Muscle layer of duodenum (tissue), 2 donors: ENCODE results near the gene SLC10A7.
A peak's percentile ranks its signal among the peaks of the same experiment; 100 is the strongest.

Experiments used
- H3K27ac ChIP-seq: one replicate; pipeline ENCODE4 v1.7.0; 2013; ENCODE audit warnings: mild to moderate bottlenecking, low read length
- H3K27me3 ChIP-seq: one replicate; pipeline ENCODE4 v1.7.0; 2013; ENCODE audit warnings: low read depth, mild to moderate bottlenecking, control low read depth, low read length
- H3K36me3 ChIP-seq, 2 donors: one replicate each; pipeline ENCODE4 v1.7.0; 2013; ENCODE audit warnings: low read length in 2 of 2, control low read depth in 1 of 2, mild to moderate bottlenecking in 1 of 2; ENCODE audit not compliant: insufficient read depth in 2 of 2, control insufficient read depth in 1 of 2
- H3K4me1 ChIP-seq, 2 donors: one replicate each; pipeline ENCODE4 v1.7.0; 2013; ENCODE audit warnings: low read length in 2 of 2, mild to moderate bottlenecking in 2 of 2, control low read depth in 1 of 2, moderate library complexity in 1 of 2; ENCODE audit not compliant: insufficient read depth in 2 of 2, control insufficient read depth in 1 of 2
- H3K4me3 ChIP-seq, 2 donors: one replicate each; pipeline ENCODE4 v1.7.0; 2013; ENCODE audit warnings: low read length in 2 of 2, low read depth in 1 of 2, mild to moderate bottlenecking in 1 of 2
- H3K9me3 ChIP-seq, 2 donors: one replicate each; pipeline ENCODE4 v1.7.0; 2013; ENCODE audit warnings: low read length in 2 of 2, control low read depth in 1 of 2, mild to moderate bottlenecking in 1 of 2; ENCODE audit not compliant: control insufficient read depth in 1 of 2
- donor health status: healthy.

The SLC10A7 gene

DNA sequence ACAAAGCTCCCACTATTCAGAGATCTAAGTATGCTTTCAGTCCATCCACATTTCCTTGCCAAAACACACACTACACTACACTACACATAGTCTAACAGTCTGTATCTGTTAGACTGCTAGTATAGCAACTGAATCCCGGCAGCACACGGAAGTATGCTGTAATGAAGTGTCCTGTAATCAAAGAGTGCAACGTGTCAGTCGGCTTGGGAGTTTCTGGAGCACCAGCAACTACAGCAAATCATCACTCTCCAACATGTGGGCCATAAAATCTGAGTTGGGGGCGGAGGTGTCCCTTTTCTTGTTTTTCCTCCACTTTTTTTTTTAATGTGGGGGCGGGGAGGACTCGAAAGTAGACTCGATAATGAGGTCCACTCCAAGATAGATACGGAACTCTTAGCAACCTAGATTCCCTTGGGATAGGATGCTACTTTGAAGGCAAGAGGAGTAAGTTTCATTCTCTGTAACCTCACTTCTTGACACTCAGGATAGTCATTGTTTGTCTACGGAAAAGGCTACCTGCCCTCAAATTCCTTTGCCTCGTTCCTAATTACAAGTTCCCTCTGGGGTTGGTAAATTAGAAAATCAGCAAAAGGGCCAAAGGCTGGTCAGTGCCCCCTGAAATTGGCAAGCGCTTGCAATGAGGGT lies 722 bp downstream of the SLC10A7 start:
- no peaks in the 10 kb centered on the region for H3K36me3 ChIP-seq
- H3K9me3 ChIP-seq = no peaks in the 10 kb centered on the region
- H3K4me1 ChIP-seq = peaks cover 6 to 14% of the 10 kb centered on the region in 2 donors
- peak overlapping the region; percentile 96 for H3K27ac ChIP-seq
- no peaks in the 10 kb centered on the region for H3K27me3 ChIP-seq
- H3K4me3 ChIP-seq = peak overlapping the region; percentile 93 to 94

DNA sequence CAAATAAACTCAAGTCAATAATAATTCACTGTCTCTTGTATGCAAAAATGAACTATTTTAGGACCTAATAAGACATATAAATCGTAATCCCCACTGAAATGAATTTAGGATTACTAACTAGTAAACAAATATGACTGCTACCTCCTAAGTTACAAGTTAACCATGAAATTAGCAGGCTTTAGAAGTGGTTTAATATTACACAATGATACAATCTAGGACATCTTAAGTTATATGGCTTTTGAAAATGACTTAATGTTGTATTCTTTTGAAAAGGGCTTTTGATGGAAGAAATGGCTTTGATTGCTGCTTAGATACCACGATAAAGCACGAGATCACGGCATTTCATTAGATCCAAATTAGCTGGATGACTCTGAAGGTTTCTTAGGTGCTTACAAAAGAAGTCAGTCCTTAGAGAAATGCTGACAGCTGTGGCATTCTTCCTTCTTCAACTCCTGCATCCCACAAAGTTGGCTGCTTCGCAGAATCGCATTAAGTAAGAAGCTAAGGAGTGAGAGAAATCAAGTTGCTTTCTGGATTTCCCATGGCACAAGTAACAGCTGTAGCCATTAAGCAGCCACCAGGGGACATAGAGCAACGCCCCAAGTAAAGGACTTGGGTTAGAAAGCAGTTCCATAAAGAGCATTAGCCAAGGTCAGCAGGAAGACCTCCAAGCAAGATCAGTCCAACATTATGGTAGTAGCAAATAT lies 6.9 kb downstream of the SLC10A7 start:
- H3K4me3 ChIP-seq = no peak overlapping the region
- peaks cover 0 to 3% of the 10 kb centered on the region in 2 donors for H3K36me3 ChIP-seq
- peaks cover 2 to 6% of the 10 kb centered on the region in 2 donors for H3K4me1 ChIP-seq
- H3K27ac ChIP-seq = no peak overlapping the region
- H3K9me3 ChIP-seq = no peaks in the 10 kb centered on the region
- no peaks in the 10 kb centered on the region for H3K27me3 ChIP-seq

DNA sequence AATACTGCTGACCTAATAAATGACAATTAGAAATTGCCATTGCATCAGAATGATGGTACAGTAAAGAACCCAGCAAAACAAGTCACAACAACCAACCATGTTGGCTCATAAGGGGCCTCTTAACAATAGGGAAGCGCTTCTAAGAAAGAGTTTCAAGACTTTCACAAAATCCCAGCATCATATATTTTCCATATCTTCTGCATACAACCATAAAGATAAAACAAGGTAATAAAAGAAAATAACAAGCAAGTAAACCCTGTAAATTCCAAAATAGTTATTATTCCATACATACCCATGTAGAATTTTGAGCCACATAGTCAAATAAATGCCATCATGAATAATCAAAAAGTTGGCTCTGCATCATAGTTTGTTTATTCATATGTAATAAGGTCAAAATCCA lies 8.2 kb downstream of the SLC10A7 start:
- Histone ChIP-seq H3K36me3 (peaks cover 0 to 3% of the 10 kb centered on the region in 2 donors), H3K27me3 (no peaks in the 10 kb centered on the region), H3K9me3 (no peaks in the 10 kb centered on the region), H3K4me1 (no peaks in the 10 kb centered on the region), H3K4me3 (no peak overlapping the region), H3K27ac (no peak overlapping the region)

DNA sequence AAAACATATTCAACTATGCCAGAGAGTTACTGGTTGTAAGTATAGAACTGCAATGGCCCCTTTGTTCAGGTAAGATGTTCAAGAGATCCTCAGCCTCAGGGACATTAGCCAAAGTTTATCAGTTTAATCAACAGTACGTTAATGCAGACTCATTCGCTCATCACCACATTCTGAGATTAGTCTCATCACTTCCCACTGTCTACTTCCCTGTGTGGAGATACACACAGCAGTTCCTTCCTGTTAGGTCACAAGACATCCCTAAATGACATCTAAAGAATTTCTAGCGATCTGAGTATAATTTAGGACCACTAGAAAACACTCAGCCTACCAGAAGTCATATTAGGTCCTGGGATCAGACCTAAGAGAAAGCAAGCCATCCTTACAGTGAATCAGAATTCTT lies 10.4 kb downstream of the SLC10A7 start:
- Histone ChIP-seq H3K36me3 (peaks cover 0 to 3% of the 10 kb centered on the region in 2 donors), H3K4me3 (no peak overlapping the region), H3K27me3 (no peaks in the 10 kb centered on the region), H3K4me1 (no peaks in the 10 kb centered on the region), H3K9me3 (no peaks in the 10 kb centered on the region), H3K27ac (no peak overlapping the region)

DNA sequence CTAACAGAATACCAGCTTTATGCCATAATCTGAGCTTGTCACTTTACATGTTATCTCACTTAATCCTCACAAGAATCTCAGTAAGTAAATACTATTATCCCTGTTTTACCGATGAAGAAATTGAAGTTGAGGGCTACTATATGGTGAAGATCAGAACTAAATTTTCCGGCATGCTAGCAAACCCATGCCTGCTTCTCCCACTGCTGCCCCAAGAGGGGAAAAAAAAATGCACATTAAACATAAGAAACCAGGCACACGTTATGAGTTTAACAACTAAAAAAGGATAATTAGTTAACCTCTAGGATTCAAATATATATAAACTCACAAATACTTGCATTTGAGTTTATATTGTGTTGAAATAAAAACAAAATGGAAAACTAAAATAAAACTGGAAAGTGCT lies 10.8 kb downstream of the SLC10A7 start:
- Histone ChIP-seq H3K9me3 (no peaks in the 10 kb centered on the region), H3K4me3 (no peak overlapping the region), H3K27ac (no peak overlapping the region), H3K27me3 (no peaks in the 10 kb centered on the region), H3K36me3 (peaks cover 0 to 3% of the 10 kb centered on the region in 2 donors), H3K4me1 (no peaks in the 10 kb centered on the region)

DNA sequence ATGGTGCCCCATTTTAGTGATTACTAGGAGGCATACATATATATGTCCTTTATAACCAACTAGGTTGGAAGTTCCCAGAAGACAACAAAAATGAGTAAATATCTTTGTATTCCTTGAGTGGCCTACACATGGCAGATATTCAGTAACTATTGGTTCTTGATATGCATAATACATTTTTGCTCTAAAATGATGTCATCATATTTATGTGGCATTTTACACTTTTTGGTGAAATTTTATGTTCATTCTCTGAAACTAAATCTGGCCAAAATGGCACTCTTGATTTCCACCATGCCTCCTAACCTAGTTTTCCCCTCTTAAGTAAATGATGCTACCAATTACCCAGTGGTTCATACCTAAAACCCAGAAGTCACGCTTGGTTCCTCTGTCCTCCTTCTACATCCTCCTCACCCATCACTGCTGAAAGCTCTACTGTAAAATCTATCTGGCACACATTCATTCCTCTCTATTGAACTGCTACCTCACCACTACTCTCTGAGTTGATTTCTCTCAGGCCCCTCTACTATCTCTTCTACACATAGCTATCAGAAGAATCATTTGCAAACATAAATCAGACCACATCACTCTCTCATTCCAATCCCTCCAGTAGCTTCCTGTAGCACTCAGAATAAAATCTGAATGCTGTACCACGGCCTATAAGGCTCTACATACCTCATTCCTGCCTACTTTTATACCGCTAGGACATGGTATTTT lies 13.4 kb downstream of the SLC10A7 start:
- no peaks in the 10 kb centered on the region for H3K9me3 ChIP-seq
- H3K27ac ChIP-seq = no peak overlapping the region
- H3K27me3 ChIP-seq = no peaks in the 10 kb centered on the region
- H3K4me3 ChIP-seq = no peak overlapping the region
- H3K36me3 ChIP-seq = peaks cover 0 to 3% of the 10 kb centered on the region in 2 donors
- H3K4me1 ChIP-seq = no peaks in the 10 kb centered on the region

DNA sequence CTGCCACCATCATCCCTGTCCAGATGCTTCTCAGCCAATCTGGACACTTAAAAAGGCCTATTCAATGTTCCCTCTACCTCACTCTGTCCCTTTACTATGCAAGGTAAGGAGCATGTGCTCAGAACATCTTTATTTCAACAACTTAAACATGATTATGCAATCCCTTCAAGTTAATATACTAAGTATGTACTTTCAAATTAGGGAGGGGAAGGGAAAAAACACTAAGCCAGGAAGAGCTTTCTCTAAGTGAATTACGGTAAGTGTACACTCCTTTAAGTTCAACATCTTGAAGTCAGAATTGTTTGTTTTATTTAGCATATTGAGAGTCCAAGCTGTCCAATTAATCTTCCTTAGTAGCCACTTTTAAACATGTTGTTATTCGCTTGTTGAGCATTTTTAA lies 14.1 kb downstream of the SLC10A7 start:
- no peak overlapping the region for H3K27ac ChIP-seq
- peaks cover 7 to 10% of the 10 kb centered on the region in 2 donors for H3K36me3 ChIP-seq
- H3K9me3 ChIP-seq = no peaks in the 10 kb centered on the region
- H3K4me1 ChIP-seq = no peaks in the 10 kb centered on the region
- no peak overlapping the region for H3K4me3 ChIP-seq
- H3K27me3 ChIP-seq = no peaks in the 10 kb centered on the region

DNA sequence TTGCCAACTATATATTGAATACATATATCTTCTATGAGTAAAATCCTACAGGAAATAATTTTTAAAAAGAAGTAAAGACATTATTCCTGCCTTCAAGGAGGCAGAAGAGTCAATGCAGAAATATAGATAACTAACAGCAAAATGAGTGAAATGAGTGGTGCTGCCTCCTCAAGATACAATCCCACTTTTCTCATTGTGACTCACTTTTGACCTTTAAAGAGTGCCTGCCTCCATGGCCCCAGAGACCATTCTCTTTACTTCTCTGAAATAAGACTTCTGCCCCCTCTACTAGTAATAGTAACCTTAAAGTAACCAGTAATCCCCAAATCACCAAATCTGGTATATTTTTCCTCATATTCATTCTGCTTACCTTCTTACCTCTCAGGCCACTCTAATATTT lies 15.5 kb downstream of the SLC10A7 start:
- H3K9me3 ChIP-seq = no peaks in the 10 kb centered on the region
- no peak overlapping the region for H3K27ac ChIP-seq
- H3K4me3 ChIP-seq = no peak overlapping the region
- H3K27me3 ChIP-seq = no peaks in the 10 kb centered on the region
- H3K4me1 ChIP-seq = no peaks in the 10 kb centered on the region
- H3K36me3 ChIP-seq = peaks cover 15 to 18% of the 10 kb centered on the region in 2 donors

DNA sequence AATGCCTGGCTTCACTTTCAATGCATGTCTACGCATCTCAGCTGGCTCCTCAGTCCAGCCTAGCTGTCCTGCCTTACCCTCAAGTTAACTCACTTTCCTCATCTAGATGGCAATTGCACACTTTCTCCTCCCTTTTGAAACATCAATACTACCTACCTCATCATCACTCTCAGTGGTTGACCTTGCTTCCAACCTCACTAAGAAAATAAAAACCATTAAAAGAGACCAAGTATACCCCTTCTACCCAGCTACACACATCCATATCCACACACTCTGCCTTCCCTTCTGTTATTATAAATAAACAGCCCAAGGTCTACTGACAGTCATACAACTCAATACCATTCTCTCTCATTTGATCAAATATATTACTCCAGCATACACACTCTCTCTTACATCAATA lies 21.5 kb downstream of the SLC10A7 start:
- Histone ChIP-seq H3K27me3 (no peaks in the 10 kb centered on the region), H3K4me3 (no peak overlapping the region), H3K27ac (no peak overlapping the region), H3K4me1 (no peaks in the 10 kb centered on the region), H3K36me3 (peaks cover 15 to 20% of the 10 kb centered on the region in 2 donors), H3K9me3 (no peaks in the 10 kb centered on the region)

DNA sequence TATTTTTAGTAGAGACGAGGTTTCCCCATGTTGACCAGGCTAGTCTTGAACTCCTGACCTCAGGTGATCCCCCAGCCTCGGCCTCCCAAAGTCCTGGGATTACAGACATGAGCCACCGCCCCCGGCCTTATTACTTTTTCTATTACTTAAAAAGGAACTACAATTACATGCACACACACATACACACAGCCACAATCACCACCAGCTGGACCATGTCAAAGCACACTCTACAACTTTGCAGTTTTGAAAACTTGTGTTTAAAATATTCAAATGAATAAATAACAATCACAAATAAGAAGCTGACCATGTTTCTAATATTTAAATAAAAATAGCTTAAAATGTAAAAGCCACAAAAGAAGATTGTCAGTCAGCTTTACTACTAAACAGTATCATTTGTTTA lies 23.4 kb downstream of the SLC10A7 start:
- H3K27me3 ChIP-seq = no peaks in the 10 kb centered on the region
- no peak overlapping the region for H3K4me3 ChIP-seq
- H3K27ac ChIP-seq = no peak overlapping the region
- peaks cover 15 to 17% of the 10 kb centered on the region in 2 donors for H3K36me3 ChIP-seq
- no peaks in the 10 kb centered on the region for H3K9me3 ChIP-seq
- no peaks in the 10 kb centered on the region for H3K4me1 ChIP-seq

DNA sequence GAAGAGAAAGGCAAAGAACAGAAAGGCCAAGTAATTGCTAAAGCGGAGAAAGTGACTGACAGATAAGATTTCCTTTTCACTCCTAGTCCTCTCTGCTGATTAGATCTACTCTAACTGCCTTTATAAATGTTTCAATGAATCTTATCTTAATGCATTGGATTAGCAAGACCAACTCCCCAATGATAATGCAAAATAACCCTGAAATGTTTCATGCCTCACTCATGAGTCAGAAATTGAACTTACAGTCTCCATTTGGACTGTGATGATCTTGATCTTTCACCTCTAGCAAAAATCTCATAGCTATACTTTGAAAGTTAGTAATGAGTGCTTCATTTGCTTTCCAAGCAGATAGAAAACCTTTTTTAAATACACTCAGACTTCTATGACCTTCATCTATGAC lies 26.5 kb downstream of the SLC10A7 start:
- Histone ChIP-seq H3K9me3 (no peaks in the 10 kb centered on the region), H3K36me3 (peaks cover 0 to 4% of the 10 kb centered on the region in 2 donors), H3K4me3 (no peak overlapping the region), H3K27ac (no peak overlapping the region), H3K4me1 (no peaks in the 10 kb centered on the region), H3K27me3 (no peaks in the 10 kb centered on the region)
